Measurements from ENCODE around the gene ZEB2. TPM values are rescaled to one million over a fixed set of nuclear protein-coding genes. Genes with fewer than 3 reads are reported as not detected.
A peak's percentile ranks its signal among the peaks of the same experiment; 100 is the strongest.

Gene ZEB2
- total RNA-seq, 4 donors from 2014 or later: 12.4 to 149 (median 29.9) TPM

GRCh38 chr2:144517866-144518747 is 1.8 kb downstream of the ZEB2 start:
- H3K27me3 ChIP-seq: no peaks in the 10 kb centered on the region
- peak in 1 of 3 donors; percentile 44 for DNase-seq
- no peaks in the 10 kb centered on the region for H3K36me3 ChIP-seq
- H3K4me3 ChIP-seq: peak overlapping the region; percentile 58 to 68 (median 62)
- TF ChIP-seq CTCF (IDR thresholded peaks at IDR 0.05): no peak
- TF ChIP-seq POLR2A (IDR thresholded peaks at IDR 0.05): no peak
- H3K27ac ChIP-seq: peak overlapping the region; percentile 82 to 93 (median 87)
- peaks cover 0 to 5% (median 0%) of the 10 kb centered on the region in 4 donors for H3K4me1 ChIP-seq
- no peaks in the 10 kb centered on the region for H3K9me3 ChIP-seq

- TF ChIP-seq POLR2A (IDR thresholded peaks at IDR 0.05) (no peak), CTCF (IDR thresholded peaks at IDR 0.05) (no peak)
- H3K4me1 ChIP-seq: peaks cover 0 to 5% (median 0%) of the 10 kb centered on the region in 4 donors
- H3K4me3 ChIP-seq: peak overlapping the region; percentile 58 to 68 (median 62)
- peak overlapping the region; percentile 82 to 93 (median 87) for H3K27ac ChIP-seq
- DNase-seq: peak; percentile 59 to 75 (median 63)
- H3K36me3 ChIP-seq: no peaks in the 10 kb centered on the region
- H3K9me3 ChIP-seq: no peaks in the 10 kb centered on the region
- H3K27me3 ChIP-seq: no peaks in the 10 kb centered on the region
Measured at GRCh38 chr2:144516981-144517865, 2.7 kb downstream of the ZEB2 start.

- Histone ChIP-seq H3K4me1 (peaks cover 0 to 5% (median 0%) of the 10 kb centered on the region in 4 donors), H3K36me3 (no peaks in the 10 kb centered on the region), H3K27me3 (no peaks in the 10 kb centered on the region), H3K4me3 (peak overlapping the region; percentile 58 to 68 (median 62)), H3K9me3 (no peaks in the 10 kb centered on the region), H3K27ac (peak overlapping the region; percentile 82 to 93 (median 87))
- TF ChIP-seq POLR2A (IDR thresholded peaks at IDR 0.05) (no peak), CTCF (IDR thresholded peaks at IDR 0.05) (no peak)
- no peak for DNase-seq
Measured at GRCh38 chr2:144516411-144516980, 3.4 kb downstream of the ZEB2 start.

GRCh38 chr2:144515696-144516410 is 4.1 kb downstream of the ZEB2 start:
- DNase-seq: peak; percentile 28 to 66 (median 55)

More at GRCh38 chr2:144515696-144516410, 4.1 kb downstream of the ZEB2 start:
- H3K36me3 ChIP-seq: no peaks in the 10 kb centered on the region
- peak overlapping the region; percentile 58 to 68 (median 62) for H3K4me3 ChIP-seq
- no peaks in the 10 kb centered on the region for H3K9me3 ChIP-seq
- no peaks in the 10 kb centered on the region for H3K27me3 ChIP-seq
- H3K4me1 ChIP-seq: peaks cover 0 to 5% (median 0%) of the 10 kb centered on the region in 4 donors
- H3K27ac ChIP-seq: peak overlapping the region; percentile 82 to 93 (median 87)
- TF ChIP-seq POLR2A (IDR thresholded peaks at IDR 0.05): no peak
- no peak for TF ChIP-seq CTCF (IDR thresholded peaks at IDR 0.05)
